Esophagus mucosa (tissue), 1 donor: Measurements from ENCODE around the gene GBA2. TPM values are rescaled to one million over a fixed set of nuclear protein-coding genes. Genes with fewer than 3 reads are reported as not detected.
A peak's percentile ranks its signal among the peaks of the same experiment; 100 is the strongest.

Source experiments
- ATAC-seq: fragments of 200-7000 bp; cut with Tn5 transposase; one replicate; pipeline ENCODE4 v1.9.1; 2020
- total RNA-seq: library from RNA; stranded (reverse); gene quantifications from one replicate; pipeline ENCODE4 v1.2.4, GENCODE V29; 2023
- donor health status: DM: yes; HTN: yes; CAD: no.

Gene GBA2
- total RNA-seq, 1 donor from 2014 or later, result 20.9 TPM

- no peak for ATAC-seq
Observed at GRCh38 chr9:35714579-35715252, 34.3 kb downstream of the GBA2 start.

- ATAC-seq, result no peak
Observed at GRCh38 chr9:35714123-35714522, 34.9 kb downstream of the GBA2 start.

GRCh38 chr9:35713578-35713977 is 35.5 kb downstream of the GBA2 start:
- no peak for ATAC-seq

GRCh38 chr9:35712762-35713400 is 36.1 kb downstream of the GBA2 start:
- no peak for ATAC-seq

- ATAC-seq, result no peak
Observed at GRCh38 chr9:35711501-35712428, 37.3 kb downstream of the GBA2 start.

- ATAC-seq, result no peak
Observed at GRCh38 chr9:35710818-35711500, 38.1 kb downstream of the GBA2 start.

- ATAC-seq, result no peak
Observed at GRCh38 chr9:35708146-35708545, 40.9 kb downstream of the GBA2 start.

GRCh38 chr9:35706951-35707350 is 42.1 kb downstream of the GBA2 start:
- no peak for ATAC-seq

- ATAC-seq, result peak; percentile 9
Observed at GRCh38 chr9:35705836-35706430, 43.1 kb downstream of the GBA2 start.

- no peak for ATAC-seq
Observed at GRCh38 chr9:35705372-35705771, 43.7 kb downstream of the GBA2 start.

- no peak for ATAC-seq
Observed at GRCh38 chr9:35703906-35704672, 44.9 kb downstream of the GBA2 start.

GRCh38 chr9:35702696-35703095 is 46.3 kb downstream of the GBA2 start:
- ATAC-seq, result no peak

GRCh38 chr9:35700942-35701341 is 48.1 kb downstream of the GBA2 start:
- ATAC-seq, result no peak

- no peak for ATAC-seq
Observed at GRCh38 chr9:35700031-35700430, 49.0 kb downstream of the GBA2 start.

GRCh38 chr9:35698231-35698630 is 50.8 kb downstream of the GBA2 start:
- no peak for ATAC-seq

GRCh38 chr9:35697486-35697885 is 51.5 kb downstream of the GBA2 start:
- peak; percentile 26 for ATAC-seq

GRCh38 chr9:35696520-35697215 is 52.4 kb downstream of the GBA2 start:
- ATAC-seq, result peak; percentile 55

GRCh38 chr9:35695943-35696401 is 53.1 kb downstream of the GBA2 start:
- no peak for ATAC-seq

GRCh38 chr9:35691757-35692301 is 57.2 kb downstream of the GBA2 start:
- ATAC-seq, result no peak

GRCh38 chr9:35691334-35691650 is 57.7 kb downstream of the GBA2 start:
- peak; percentile 4 for ATAC-seq
